Ishikawa (cell line): Measurements from ENCODE around the gene PRR33.

ENCODE experiments used
- CEBPB ChIP-seq: IDR thresholded peaks from 2 replicates; pipeline ENCODE4 v1.6.1; 2012
- CREB1 ChIP-seq: IDR thresholded peaks from 2 replicates; pipeline ENCODE4 v1.6.1; 2012; ENCODE audit warnings: low read depth
- EGR1 ChIP-seq: IDR thresholded peaks from 2 replicates; pipeline ENCODE4 v1.6.1; 2012
- EP300 ChIP-seq: IDR thresholded peaks from 2 replicates; pipeline ENCODE4 v1.6.1; 2012; ENCODE audit warnings: borderline replicate concordance
- FOXM1 ChIP-seq: IDR thresholded peaks from 2 replicates; pipeline ENCODE4 v1.6.1; 2012; ENCODE audit warnings: low read depth, borderline replicate concordance
- NFIC ChIP-seq: IDR thresholded peaks from 2 replicates; pipeline ENCODE4 v1.6.1; 2012
- RAD21 ChIP-seq: IDR thresholded peaks from 2 replicates; pipeline ENCODE4 v1.6.1; 2012; ENCODE audit warnings: low read depth
- TAF1 ChIP-seq: IDR thresholded peaks from 2 replicates; pipeline ENCODE4 v1.6.1; 2012; ENCODE audit warnings: low read depth, mild to moderate bottlenecking
- TCF12 ChIP-seq: IDR thresholded peaks from 2 replicates; pipeline ENCODE4 v1.6.1; 2012; ENCODE audit warnings: low read depth
- TEAD4 ChIP-seq: IDR thresholded peaks from 2 replicates; pipeline ENCODE4 v1.6.1; 2012
- YY1 ChIP-seq: IDR thresholded peaks from 2 replicates; pipeline ENCODE4 v1.6.1; 2012; ENCODE audit warnings: low read depth
- ZBTB7A ChIP-seq: IDR thresholded peaks from 2 replicates; pipeline ENCODE4 v1.6.1; 2012; ENCODE audit warnings: low read depth
- TF ChIP-seq, protein P1 (sequence below): IDR thresholded peaks from 2 replicates; pipeline ENCODE4 v1.6.1; 2012
- TF ChIP-seq, protein P2 (sequence below): IDR thresholded peaks from 2 replicates; pipeline ENCODE4 v1.6.1; 2012; ENCODE audit warnings: low read depth, mild to moderate bottlenecking
- TF ChIP-seq, protein P3 (sequence below): IDR thresholded peaks from 2 replicates; pipeline ENCODE4 v1.6.1; 2012

Gene PRR33

DNA sequence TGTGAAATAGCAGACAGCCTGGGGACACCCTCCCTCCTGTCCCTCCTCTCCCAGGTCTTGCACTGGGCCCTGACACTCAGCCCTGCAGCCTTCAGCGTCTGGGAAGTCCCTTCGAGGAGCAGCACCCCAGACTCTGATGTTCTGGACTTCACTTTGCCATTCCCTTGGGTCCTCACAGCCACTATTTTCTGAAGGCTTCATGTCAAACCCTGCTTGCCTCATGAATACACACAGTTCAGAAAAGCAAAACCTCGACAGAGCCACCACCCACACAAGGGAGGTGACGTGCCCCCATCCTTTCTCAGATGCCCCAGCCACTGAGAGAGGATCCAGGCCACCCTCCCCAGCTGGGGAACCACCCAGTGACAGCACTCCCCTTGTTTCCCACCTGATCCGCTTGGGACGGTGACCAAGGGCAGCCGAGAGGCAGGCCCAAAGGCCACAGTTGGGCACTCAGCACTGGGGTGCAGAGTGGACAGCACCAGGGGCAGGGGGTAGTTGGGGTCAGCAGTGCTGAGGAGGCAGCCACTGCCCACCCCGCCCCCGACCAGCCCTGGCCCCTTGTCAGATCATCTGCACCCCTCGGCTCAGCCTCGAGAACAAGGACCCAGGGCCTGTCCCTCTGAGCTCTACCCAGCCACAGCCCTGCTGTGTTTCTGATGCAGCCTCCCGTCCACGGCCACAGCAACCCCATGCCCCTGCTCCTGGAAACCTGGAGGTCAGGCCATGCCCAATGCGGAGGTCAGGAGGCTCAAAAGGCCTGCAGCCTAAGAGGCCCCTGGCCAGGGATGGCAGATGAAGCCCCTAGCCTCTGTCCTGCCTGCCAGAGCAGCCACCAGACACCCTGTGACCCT is 24.7 kb upstream of the PRR33 start:
- TF ChIP-seq EP300 (no peak), TCF12 (no peak), CEBPB (no peak), RAD21 (no peak)
- TF ChIP-seq, protein P1, sequence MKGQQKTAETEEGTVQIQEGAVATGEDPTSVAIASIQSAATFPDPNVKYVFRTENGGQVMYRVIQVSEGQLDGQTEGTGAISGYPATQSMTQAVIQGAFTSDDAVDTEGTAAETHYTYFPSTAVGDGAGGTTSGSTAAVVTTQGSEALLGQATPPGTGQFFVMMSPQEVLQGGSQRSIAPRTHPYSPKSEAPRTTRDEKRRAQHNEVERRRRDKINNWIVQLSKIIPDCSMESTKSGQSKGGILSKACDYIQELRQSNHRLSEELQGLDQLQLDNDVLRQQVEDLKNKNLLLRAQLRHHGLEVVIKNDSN = no peak
- TF ChIP-seq, protein P2, sequence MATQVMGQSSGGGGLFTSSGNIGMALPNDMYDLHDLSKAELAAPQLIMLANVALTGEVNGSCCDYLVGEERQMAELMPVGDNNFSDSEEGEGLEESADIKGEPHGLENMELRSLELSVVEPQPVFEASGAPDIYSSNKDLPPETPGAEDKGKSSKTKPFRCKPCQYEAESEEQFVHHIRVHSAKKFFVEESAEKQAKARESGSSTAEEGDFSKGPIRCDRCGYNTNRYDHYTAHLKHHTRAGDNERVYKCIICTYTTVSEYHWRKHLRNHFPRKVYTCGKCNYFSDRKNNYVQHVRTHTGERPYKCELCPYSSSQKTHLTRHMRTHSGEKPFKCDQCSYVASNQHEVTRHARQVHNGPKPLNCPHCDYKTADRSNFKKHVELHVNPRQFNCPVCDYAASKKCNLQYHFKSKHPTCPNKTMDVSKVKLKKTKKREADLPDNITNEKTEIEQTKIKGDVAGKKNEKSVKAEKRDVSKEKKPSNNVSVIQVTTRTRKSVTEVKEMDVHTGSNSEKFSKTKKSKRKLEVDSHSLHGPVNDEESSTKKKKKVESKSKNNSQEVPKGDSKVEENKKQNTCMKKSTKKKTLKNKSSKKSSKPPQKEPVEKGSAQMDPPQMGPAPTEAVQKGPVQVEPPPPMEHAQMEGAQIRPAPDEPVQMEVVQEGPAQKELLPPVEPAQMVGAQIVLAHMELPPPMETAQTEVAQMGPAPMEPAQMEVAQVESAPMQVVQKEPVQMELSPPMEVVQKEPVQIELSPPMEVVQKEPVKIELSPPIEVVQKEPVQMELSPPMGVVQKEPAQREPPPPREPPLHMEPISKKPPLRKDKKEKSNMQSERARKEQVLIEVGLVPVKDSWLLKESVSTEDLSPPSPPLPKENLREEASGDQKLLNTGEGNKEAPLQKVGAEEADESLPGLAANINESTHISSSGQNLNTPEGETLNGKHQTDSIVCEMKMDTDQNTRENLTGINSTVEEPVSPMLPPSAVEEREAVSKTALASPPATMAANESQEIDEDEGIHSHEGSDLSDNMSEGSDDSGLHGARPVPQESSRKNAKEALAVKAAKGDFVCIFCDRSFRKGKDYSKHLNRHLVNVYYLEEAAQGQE = no peak

DNA sequence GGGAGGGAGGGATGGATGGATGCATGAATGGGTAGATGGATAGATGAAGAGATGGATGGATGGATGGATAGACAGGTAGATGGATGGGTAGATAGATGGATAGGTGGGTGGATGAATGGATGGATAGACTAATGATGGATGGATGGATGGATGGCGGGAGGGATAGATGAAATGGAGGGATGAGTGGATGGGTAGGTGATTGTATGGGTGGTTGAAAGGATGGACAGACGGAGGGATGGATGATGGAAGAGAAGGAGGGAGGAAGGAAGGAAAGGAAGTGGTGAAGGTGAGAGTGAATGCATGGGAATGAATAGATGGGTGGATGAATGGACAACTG is 24.1 kb upstream of the PRR33 start:
- TF ChIP-seq CREB1 = no peak
- no peak for TF ChIP-seq TAF1
- TF ChIP-seq EP300 = no peak
- TF ChIP-seq, protein P1 = no peak
- no peak for TF ChIP-seq FOXM1
- TF ChIP-seq NFIC = no peak
- TF ChIP-seq CEBPB = no peak
- TF ChIP-seq, protein P2 = no peak
- TF ChIP-seq, protein P3, sequence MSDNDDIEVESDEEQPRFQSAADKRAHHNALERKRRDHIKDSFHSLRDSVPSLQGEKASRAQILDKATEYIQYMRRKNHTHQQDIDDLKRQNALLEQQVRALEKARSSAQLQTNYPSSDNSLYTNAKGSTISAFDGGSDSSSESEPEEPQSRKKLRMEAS = no peak
- TF ChIP-seq TEAD4 = no peak
- no peak for TF ChIP-seq TCF12
- no peak for TF ChIP-seq YY1
- no peak for TF ChIP-seq ZBTB7A

DNA sequence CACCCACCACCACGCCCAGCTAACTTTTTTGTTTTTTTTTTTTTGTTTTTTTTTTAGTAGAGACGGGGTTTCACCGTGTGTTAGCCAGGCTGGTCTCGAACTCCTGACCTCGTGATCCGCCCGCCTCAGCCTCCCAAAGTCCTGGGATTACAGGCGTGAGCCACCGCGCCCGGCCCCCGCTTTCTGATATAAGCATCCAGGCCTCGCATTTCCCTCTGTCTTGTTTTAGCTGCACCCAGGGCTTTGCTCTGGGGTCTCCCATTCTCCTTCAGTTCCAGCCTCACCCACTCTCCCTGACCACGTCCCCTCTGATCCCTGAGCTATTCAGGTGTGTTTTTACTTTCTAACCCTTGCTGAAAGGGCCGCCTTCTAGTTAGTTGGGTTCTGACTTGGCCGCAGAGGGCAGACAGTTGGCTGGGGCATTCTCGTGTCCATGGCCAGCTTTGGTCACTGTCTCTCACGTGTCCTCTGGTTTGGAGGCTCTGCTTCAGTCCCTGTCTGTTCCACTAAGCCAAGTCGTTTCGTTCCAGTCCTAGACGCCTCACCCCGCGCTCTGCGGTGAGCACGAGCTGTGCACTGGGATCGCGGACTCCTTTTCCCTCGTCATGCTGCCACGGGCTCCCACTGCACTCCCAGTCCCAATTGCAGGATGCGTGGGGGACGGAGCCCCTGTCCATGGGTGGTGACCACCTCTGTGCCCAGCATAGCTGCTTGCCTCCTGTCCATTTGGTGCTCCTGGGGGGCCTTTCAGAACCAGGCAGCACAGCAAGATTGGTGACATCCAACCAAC is 21.8 kb upstream of the PRR33 start:
- TF ChIP-seq, protein P2 = no peak
- TF ChIP-seq YY1 = no peak
- TF ChIP-seq CEBPB = no peak
- no peak for TF ChIP-seq TAF1
- TF ChIP-seq, protein P3 = no peak
- no peak for TF ChIP-seq TEAD4
- no peak for TF ChIP-seq ZBTB7A
- no peak for TF ChIP-seq TCF12
- no peak for TF ChIP-seq FOXM1
- TF ChIP-seq EP300 = no peak
- TF ChIP-seq EGR1 = no peak
- no peak for TF ChIP-seq RAD21
- no peak for TF ChIP-seq CREB1
- TF ChIP-seq, protein P1 = no peak
- TF ChIP-seq NFIC = no peak
